22Rv1 (cell line): ENCODE results near the gene KLHDC8A.

ENCODE experiments used
- H3K27ac ChIP-seq: fragments of 450-650 bp; 2 replicates; pipeline ENCODE4 v1.5.1; 2017
- ZFX ChIP-seq: fragments of 450-650 bp; IDR thresholded peaks from 2 replicates; pipeline ENCODE4 v1.6.1; 2017; ENCODE audit warnings: antibody characterized with exemption, borderline replicate concordance
- TF ChIP-seq, protein P1 (sequence below): fragments of 450-650 bp; IDR thresholded peaks from 2 replicates; pipeline ENCODE4 v1.5.1; 2017; ENCODE audit warnings: mild to moderate bottlenecking

The KLHDC8A gene

DNA sequence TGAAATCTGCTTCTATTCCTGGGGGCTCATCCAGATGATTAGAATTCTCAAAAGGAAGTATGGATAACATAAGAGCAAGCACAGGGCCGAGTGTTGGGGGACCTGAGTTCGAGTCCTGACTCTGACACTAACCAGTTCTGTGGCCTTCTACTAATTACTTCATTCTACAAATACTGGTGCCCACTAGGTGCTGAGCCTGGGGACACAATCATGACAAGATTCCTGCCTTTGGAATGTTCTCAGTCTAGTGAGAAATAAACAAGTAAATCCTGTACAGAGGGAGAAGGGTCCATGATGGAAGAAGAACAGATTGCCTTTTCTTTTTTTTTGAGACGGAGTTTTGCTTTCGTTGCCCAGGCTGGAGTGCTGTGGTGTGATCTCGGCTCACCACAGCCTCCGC is 32.9 kb downstream of the KLHDC8A start:
- TF ChIP-seq ZFX = no peak
- TF ChIP-seq, protein P1, sequence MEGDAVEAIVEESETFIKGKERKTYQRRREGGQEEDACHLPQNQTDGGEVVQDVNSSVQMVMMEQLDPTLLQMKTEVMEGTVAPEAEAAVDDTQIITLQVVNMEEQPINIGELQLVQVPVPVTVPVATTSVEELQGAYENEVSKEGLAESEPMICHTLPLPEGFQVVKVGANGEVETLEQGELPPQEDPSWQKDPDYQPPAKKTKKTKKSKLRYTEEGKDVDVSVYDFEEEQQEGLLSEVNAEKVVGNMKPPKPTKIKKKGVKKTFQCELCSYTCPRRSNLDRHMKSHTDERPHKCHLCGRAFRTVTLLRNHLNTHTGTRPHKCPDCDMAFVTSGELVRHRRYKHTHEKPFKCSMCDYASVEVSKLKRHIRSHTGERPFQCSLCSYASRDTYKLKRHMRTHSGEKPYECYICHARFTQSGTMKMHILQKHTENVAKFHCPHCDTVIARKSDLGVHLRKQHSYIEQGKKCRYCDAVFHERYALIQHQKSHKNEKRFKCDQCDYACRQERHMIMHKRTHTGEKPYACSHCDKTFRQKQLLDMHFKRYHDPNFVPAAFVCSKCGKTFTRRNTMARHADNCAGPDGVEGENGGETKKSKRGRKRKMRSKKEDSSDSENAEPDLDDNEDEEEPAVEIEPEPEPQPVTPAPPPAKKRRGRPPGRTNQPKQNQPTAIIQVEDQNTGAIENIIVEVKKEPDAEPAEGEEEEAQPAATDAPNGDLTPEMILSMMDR = no peak
- H3K27ac ChIP-seq = no peak overlapping the region

GRCh38 chr1:205321959-205322283 is 34.8 kb downstream of the KLHDC8A start:
- TF ChIP-seq ZFX = no peak
- TF ChIP-seq, protein P1 = no peak
- peak overlapping the region; percentile 99 for H3K27ac ChIP-seq

- no peak for TF ChIP-seq ZFX
- TF ChIP-seq, protein P1 = peak; percentile 72
- peak within 1 kb of the TSS; percentile 99 for H3K27ac ChIP-seq
Measured at GRCh38 chr1:205321162-205321958, 35.4 kb downstream of the KLHDC8A start, which contains the start of gene NUAK2. TSS of gene NUAK2 (minus strand) at chr1:205321745. CDS start at chr1:205321628, 117 bp downstream.

DNA sequence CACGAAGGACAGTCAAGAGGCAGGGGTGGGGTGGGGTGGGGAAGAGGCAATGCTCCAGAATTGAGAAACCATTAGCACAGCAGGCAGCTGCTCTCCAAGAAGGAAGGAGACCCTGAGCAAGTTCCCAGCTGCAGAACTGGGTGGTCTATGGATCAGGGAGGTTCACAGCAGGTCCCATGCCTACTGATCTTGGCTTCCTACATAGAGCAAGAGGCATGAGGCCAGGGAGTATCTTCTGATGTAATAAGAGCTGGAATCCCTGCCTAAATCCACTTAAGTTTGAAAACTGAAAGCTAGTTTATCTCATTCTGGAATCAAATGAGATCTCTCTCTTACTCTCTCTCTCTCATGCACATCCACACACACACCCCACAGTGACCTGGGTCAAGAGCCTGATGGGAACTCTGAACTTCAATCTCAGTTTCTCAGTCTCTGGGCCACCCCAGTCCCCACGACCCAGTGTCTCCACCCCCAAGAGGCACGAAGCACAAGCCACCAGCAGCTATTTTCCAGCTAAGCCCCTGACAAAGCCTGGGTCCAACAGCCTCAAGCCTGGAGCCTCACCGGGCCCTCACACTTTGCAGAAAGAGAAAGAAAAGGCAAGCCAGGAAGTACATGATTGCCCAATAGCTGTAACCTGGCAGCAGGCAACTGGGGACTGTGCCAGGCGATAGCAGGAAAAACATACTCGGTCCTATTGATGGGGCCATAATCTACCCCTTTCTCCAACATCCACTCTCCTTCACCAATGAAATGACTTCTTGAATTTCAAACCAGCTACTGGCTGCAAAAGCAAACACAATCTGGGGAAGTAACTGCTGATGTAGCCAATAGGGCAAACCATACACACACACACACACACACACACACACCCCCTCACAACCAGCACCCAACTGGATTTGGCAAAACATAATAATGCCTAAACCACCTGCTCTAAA is 37.4 kb downstream of the KLHDC8A start:
- TF ChIP-seq, protein P1 = no peak
- no peak for TF ChIP-seq ZFX
- peak overlapping the region; percentile 99 for H3K27ac ChIP-seq

DNA sequence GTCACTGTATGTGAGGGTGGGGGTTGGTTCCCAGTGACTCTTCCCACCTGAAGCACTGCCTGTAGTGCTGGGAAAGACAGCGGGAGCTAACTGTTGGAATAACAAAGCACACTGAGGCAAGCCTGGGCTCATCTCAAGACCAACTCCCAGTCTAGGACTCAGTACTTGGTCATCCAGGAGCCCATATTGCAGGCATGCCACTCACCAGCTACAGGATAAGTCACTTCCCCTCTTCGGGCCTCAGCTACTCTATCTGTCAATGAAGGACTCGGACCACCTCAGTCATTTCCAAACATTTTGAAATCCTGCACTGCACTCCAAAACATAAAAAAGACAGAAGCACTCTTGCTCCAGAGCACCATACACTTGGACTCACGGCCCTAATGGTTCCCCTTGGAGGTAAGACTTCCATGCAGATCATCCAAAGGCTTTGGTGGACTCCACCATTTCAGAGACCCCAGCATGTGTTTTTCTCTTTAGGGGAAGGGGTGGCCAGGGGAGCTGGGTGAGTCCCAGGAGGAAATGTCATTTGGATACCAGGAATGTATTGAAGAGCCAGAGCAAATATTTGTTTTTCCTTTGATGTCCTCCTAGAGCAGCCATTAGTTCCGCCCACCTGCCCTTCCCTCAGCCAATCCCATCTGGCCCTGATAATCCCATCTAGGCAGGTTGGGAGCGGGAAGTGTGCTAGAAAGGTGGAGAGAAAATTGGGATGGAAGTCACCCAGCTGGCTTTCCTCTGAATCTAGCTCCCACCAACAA is 38.3 kb downstream of the KLHDC8A start:
- TF ChIP-seq, protein P1 = no peak
- no peak for TF ChIP-seq ZFX
- H3K27ac ChIP-seq = peak overlapping the region; percentile 99

DNA sequence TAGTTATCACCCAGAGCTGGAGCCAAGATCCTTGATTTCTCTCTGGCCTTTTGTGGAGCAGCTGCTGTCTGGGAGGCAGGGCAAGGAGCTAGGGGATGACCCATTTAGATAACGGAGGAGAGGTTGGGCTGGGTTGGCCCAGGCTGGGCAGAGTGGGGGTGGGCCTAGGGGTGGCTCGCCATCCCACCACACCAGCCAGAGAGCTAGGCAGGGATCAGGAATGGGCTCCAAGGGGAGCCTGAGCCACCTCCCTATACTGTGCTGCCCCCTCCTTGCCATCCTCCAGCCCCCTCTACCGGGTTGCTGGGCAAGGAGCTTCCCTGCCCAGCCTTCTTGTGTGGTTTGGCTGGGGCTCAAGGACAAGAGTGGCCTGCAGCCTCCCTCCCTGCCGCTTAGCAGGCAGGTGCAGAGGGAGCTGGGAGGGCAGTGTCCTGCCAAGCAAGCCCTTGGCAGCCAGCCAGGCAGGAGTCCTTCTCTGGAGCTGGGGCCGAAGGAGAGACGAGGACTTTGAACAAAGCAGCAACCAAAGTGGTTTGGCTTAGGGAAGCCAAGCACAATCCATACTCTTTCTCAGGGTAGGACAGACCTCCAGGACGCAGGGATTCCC is 39.3 kb downstream of the KLHDC8A start:
- TF ChIP-seq ZFX = no peak
- TF ChIP-seq, protein P1 = peak; percentile 65
- H3K27ac ChIP-seq = peak overlapping the region; percentile 99
